GM23338 (cell line): Measurements from ENCODE around the gene BRSK1. TPM values are rescaled to one million over a fixed set of nuclear protein-coding genes. Genes with fewer than 3 reads are reported as not detected.

Experiments
- ATAC-seq: fragments of 200-7000 bp; cut with Tn5 transposase; 3 replicates; pipeline ENCODE4 v1.9.1; 2020
- DNase-seq: peaks from one replicate; pipeline ENCODE4 v3.0.0-alpha.2; 2015; ENCODE audit warnings: low spot score
- H2AFZ ChIP-seq: fragments of 200-600 bp; sonication (generic); 2 replicates; pipeline ENCODE4 v1.8.0; 2016; ENCODE audit warnings: antibody characterized with exemption, mild to moderate bottlenecking, moderate library complexity
- H3F3A ChIP-seq: fragments of 200-600 bp; sonication (generic); replicated peaks from 2 replicates; pipeline ENCODE4 v1.8.0; 2017; ENCODE audit warnings: antibody characterized with exemption, mixed run types, low read depth
- H3K27ac ChIP-seq: fragments of 200-600 bp; sonication (generic); 2 replicates; pipeline ENCODE4 v1.6.1; 2016; ENCODE audit warnings: low read depth
- H3K27me3 ChIP-seq: fragments of 200-600 bp; sonication (generic); 2 replicates; pipeline ENCODE4 v1.8.0; 2016; ENCODE audit warnings: mild to moderate bottlenecking, mixed run types, moderate library complexity; ENCODE audit not compliant: insufficient read depth
- H3K36me3 ChIP-seq: fragments of 200-600 bp; sonication (generic); 2 replicates; pipeline ENCODE4 v1.8.0; 2016; ENCODE audit warnings: mild to moderate bottlenecking; ENCODE audit not compliant: insufficient read depth
- H3K4me1 ChIP-seq: fragments of 200-600 bp; sonication (generic); 2 replicates; pipeline ENCODE4 v1.8.0; 2016; ENCODE audit warnings: mild to moderate bottlenecking, moderate library complexity; ENCODE audit not compliant: insufficient read depth
- H3K4me2 ChIP-seq: fragments of 200-600 bp; sonication (generic); 2 replicates; pipeline ENCODE4 v1.7.1; 2017; ENCODE audit warnings: mixed run types
- H3K4me3 ChIP-seq: fragments of 200-600 bp; sonication (generic); 2 replicates; pipeline ENCODE4 v1.6.1; 2016; ENCODE audit warnings: mixed run types
- H3K79me2 ChIP-seq: fragments of 200-600 bp; sonication (generic); replicated peaks from 2 replicates; pipeline ENCODE4 v1.8.0; 2017; ENCODE audit warnings: mild to moderate bottlenecking; ENCODE audit not compliant: insufficient read depth
- H3K9me2 ChIP-seq: fragments of 200-600 bp; sonication (generic); 2 replicates; pipeline ENCODE4 v1.8.0; 2017; ENCODE audit not compliant: insufficient read depth
- H4K20me1 ChIP-seq: fragments of 200-600 bp; sonication (generic); replicated peaks from 2 replicates; pipeline ENCODE4 v1.8.0; 2017; ENCODE audit warnings: mild to moderate bottlenecking; ENCODE audit not compliant: insufficient read depth
- H3K27ac Mint-ChIP-seq: 2 replicates; pipeline ENCODE4 v1.8.0; 2020; ENCODE audit warnings: inconsistent platforms, mild to moderate bottlenecking, moderate library complexity, mixed read lengths
- H3K27me3 Mint-ChIP-seq: 3 replicates; pipeline ENCODE4 v1.8.0; 2022; ENCODE audit warnings: low read depth, mild to moderate bottlenecking, moderate library complexity, mixed read lengths, inconsistent platforms; ENCODE audit not compliant: insufficient read depth, poor library complexity
- H3K36me3 Mint-ChIP-seq: 3 replicates; pipeline ENCODE4 v1.8.0; 2021; ENCODE audit warnings: low read depth, mild to moderate bottlenecking, inconsistent platforms, moderate library complexity, mixed read lengths
- H3K4me1 Mint-ChIP-seq: 3 replicates; pipeline ENCODE4 v1.8.0; 2020; ENCODE audit warnings: mild to moderate bottlenecking, inconsistent platforms, mixed read lengths
- H3K4me3 Mint-ChIP-seq: 3 replicates; pipeline ENCODE4 v1.8.0; 2021; ENCODE audit warnings: moderate library complexity, mild to moderate bottlenecking, inconsistent platforms, mixed read lengths
- H3K9me3 Mint-ChIP-seq: 3 replicates; pipeline ENCODE4 v1.8.0; 2020; ENCODE audit warnings: moderate library complexity, mild to moderate bottlenecking, inconsistent platforms, mixed read lengths
- CREB1 ChIP-seq: fragments of 250-450 bp; sonication (Bioruptor Pico); IDR thresholded peaks from 2 replicates; pipeline ENCODE4 v1.5.0; 2020; ENCODE audit warnings: low read depth, mild to moderate bottlenecking, moderate library complexity
- EZH2 ChIP-seq: fragments of 200-600 bp; sonication (generic); IDR thresholded peaks from one replicate; pipeline ENCODE4 v1.8.0; 2017; ENCODE audit warnings: antibody characterized with exemption, mild to moderate bottlenecking, low read depth; ENCODE audit not compliant: unreplicated experiment
- NANOG ChIP-seq: IDR thresholded peaks from 2 replicates; pipeline ENCODE4 v1.6.1; 2016; ENCODE audit warnings: antibody characterized with exemption, borderline replicate concordance
- POLR2AphosphoS5 ChIP-seq: IDR thresholded peaks from 2 replicates; pipeline ENCODE4 v1.6.1; 2016; ENCODE audit warnings: antibody characterized with exemption, low read depth
- STAT1 ChIP-seq: IDR thresholded peaks from one replicate; pipeline ENCODE4 v1.6.1; 2016; ENCODE audit warnings: antibody characterized with exemption; ENCODE audit not compliant: unreplicated experiment
- ZNF331 ChIP-seq: fragments of 250-450 bp; sonication (Bioruptor Pico); IDR thresholded peaks from 2 replicates; pipeline ENCODE4 v1.5.0; 2020; ENCODE audit warnings: low read depth, mild to moderate bottlenecking, moderate library complexity
- polyA plus RNA-seq: library from polyadenylated mRNA; unstranded; fragments of >200 nt; fragmentation: Nextera tagmentation; extraction: Ambion mirVana; gene quantifications from 2 replicates; pipeline ENCODE4 v1.2.1, GENCODE V29; 2016
- total RNA-seq: library from RNA; depleted of rRNA; stranded (reverse); fragments of >200 nt; shearing (Covaris generic); gene quantifications from 2 replicates; pipeline ENCODE4 v1.2.3, GENCODE V29; 2014
- TF ChIP-seq, protein P1 (sequence below): IDR thresholded peaks from 2 replicates; pipeline ENCODE4 v1.6.1; 2016; ENCODE audit warnings: antibody characterized with exemption
- TF ChIP-seq, protein P2 (sequence below), 2 experiments: fragments of 200-600 bp in 1 of 2; sonication (generic) in 1 of 2; conservative IDR thresholded peaks; 2 replicates each; pipeline versions ENCODE4 v1.5.1 to v1.6.1; 2016 to 2017; ENCODE audit warnings: antibody characterized with exemption in 2 of 2, low read depth in 2 of 2, mild to moderate bottlenecking in 2 of 2, moderate library complexity in 1 of 2
- TF ChIP-seq, protein P3 (sequence below): fragments of 250-450 bp; sonication (Bioruptor Pico); IDR thresholded peaks from 2 replicates; pipeline ENCODE4 v1.5.0; 2020; ENCODE audit warnings: mild to moderate bottlenecking, moderate library complexity

The BRSK1 gene
- total and polyA plus RNA-seq, 2 experiments from 2014 or later, result 2.3 to 17.2 TPM

DNA sequence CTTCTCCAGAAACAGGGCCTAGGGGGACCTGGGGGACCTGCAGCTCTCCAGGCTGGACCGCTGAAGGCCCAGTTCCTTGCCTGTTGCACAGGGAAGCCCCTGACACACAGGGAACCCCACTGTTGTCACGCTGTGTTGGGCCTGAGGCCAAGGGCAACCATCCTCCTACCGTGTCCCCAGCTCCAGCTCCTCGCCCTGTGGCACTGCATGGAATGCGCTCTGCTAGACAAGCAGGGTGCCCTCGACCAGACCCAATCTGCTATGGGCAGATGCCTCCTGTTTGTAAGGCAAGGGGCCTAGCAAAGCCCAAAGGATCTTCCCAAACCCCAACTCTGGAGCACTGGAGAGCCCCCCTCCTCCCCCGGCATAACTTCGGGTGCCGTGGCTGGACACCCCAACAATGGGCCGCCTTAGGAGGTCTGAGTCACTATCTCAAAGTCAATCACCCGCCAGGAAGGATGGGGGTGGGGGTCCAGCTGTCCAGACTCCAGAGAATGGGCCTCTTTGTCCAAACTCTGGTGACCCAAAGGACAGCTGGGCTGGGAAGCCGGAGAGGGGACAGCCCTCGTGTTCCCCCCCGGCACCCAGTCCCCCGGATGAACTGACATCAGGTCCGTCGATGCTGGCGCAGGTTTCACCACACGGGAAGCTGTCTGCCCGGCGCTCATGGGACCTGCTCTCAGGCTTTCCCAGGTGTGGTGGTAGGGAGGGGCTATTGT, 3.7 kb downstream of the BRSK1 start:
- Histone ChIP-seq H2AFZ (no peak overlapping the region), H3K4me3 (no peak overlapping the region), H3K4me1 (peaks cover 3% of the 10 kb centered on the region), H3F3A (0 out of 2 replicates have a peak, but pooled peaks cover 11% of the 10 kb centered on the region), H3K9me2 (no peaks in the 10 kb centered on the region), H4K20me1 (0 out of 2 replicates have a peak, but pooled peaks cover 4% of the 10 kb centered on the region), H3K27me3 (no peaks in the 10 kb centered on the region), H3K4me2 (no peak overlapping the region), H3K79me2 (0 out of 2 replicates have a peak, but pooled peaks cover 7% of the 10 kb centered on the region), H3K27ac (no peak overlapping the region), H3K36me3 (peaks cover 22% of the 10 kb centered on the region; the same call in 1 of the 2 replicates)
- DNase-seq (no peak), ATAC-seq (no peak)
- TF ChIP-seq CREB1 (CRISPR knock-in tag) (no peak), POLR2AphosphoS5 (no peak), STAT1 (no peak), NANOG (no peak), EZH2 (no peak), ZNF331 (CRISPR knock-in tag) (no peak)
- TF ChIP-seq, protein P1, sequence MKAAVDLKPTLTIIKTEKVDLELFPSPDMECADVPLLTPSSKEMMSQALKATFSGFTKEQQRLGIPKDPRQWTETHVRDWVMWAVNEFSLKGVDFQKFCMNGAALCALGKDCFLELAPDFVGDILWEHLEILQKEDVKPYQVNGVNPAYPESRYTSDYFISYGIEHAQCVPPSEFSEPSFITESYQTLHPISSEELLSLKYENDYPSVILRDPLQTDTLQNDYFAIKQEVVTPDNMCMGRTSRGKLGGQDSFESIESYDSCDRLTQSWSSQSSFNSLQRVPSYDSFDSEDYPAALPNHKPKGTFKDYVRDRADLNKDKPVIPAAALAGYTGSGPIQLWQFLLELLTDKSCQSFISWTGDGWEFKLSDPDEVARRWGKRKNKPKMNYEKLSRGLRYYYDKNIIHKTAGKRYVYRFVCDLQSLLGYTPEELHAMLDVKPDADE, result no peak
- TF ChIP-seq, protein P2, sequence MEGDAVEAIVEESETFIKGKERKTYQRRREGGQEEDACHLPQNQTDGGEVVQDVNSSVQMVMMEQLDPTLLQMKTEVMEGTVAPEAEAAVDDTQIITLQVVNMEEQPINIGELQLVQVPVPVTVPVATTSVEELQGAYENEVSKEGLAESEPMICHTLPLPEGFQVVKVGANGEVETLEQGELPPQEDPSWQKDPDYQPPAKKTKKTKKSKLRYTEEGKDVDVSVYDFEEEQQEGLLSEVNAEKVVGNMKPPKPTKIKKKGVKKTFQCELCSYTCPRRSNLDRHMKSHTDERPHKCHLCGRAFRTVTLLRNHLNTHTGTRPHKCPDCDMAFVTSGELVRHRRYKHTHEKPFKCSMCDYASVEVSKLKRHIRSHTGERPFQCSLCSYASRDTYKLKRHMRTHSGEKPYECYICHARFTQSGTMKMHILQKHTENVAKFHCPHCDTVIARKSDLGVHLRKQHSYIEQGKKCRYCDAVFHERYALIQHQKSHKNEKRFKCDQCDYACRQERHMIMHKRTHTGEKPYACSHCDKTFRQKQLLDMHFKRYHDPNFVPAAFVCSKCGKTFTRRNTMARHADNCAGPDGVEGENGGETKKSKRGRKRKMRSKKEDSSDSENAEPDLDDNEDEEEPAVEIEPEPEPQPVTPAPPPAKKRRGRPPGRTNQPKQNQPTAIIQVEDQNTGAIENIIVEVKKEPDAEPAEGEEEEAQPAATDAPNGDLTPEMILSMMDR (conservative IDR thresholded peaks at IDR 0.05; ENCODE audit: low read depth in 2 of 2), result no peak
- TF ChIP-seq, protein P3, sequence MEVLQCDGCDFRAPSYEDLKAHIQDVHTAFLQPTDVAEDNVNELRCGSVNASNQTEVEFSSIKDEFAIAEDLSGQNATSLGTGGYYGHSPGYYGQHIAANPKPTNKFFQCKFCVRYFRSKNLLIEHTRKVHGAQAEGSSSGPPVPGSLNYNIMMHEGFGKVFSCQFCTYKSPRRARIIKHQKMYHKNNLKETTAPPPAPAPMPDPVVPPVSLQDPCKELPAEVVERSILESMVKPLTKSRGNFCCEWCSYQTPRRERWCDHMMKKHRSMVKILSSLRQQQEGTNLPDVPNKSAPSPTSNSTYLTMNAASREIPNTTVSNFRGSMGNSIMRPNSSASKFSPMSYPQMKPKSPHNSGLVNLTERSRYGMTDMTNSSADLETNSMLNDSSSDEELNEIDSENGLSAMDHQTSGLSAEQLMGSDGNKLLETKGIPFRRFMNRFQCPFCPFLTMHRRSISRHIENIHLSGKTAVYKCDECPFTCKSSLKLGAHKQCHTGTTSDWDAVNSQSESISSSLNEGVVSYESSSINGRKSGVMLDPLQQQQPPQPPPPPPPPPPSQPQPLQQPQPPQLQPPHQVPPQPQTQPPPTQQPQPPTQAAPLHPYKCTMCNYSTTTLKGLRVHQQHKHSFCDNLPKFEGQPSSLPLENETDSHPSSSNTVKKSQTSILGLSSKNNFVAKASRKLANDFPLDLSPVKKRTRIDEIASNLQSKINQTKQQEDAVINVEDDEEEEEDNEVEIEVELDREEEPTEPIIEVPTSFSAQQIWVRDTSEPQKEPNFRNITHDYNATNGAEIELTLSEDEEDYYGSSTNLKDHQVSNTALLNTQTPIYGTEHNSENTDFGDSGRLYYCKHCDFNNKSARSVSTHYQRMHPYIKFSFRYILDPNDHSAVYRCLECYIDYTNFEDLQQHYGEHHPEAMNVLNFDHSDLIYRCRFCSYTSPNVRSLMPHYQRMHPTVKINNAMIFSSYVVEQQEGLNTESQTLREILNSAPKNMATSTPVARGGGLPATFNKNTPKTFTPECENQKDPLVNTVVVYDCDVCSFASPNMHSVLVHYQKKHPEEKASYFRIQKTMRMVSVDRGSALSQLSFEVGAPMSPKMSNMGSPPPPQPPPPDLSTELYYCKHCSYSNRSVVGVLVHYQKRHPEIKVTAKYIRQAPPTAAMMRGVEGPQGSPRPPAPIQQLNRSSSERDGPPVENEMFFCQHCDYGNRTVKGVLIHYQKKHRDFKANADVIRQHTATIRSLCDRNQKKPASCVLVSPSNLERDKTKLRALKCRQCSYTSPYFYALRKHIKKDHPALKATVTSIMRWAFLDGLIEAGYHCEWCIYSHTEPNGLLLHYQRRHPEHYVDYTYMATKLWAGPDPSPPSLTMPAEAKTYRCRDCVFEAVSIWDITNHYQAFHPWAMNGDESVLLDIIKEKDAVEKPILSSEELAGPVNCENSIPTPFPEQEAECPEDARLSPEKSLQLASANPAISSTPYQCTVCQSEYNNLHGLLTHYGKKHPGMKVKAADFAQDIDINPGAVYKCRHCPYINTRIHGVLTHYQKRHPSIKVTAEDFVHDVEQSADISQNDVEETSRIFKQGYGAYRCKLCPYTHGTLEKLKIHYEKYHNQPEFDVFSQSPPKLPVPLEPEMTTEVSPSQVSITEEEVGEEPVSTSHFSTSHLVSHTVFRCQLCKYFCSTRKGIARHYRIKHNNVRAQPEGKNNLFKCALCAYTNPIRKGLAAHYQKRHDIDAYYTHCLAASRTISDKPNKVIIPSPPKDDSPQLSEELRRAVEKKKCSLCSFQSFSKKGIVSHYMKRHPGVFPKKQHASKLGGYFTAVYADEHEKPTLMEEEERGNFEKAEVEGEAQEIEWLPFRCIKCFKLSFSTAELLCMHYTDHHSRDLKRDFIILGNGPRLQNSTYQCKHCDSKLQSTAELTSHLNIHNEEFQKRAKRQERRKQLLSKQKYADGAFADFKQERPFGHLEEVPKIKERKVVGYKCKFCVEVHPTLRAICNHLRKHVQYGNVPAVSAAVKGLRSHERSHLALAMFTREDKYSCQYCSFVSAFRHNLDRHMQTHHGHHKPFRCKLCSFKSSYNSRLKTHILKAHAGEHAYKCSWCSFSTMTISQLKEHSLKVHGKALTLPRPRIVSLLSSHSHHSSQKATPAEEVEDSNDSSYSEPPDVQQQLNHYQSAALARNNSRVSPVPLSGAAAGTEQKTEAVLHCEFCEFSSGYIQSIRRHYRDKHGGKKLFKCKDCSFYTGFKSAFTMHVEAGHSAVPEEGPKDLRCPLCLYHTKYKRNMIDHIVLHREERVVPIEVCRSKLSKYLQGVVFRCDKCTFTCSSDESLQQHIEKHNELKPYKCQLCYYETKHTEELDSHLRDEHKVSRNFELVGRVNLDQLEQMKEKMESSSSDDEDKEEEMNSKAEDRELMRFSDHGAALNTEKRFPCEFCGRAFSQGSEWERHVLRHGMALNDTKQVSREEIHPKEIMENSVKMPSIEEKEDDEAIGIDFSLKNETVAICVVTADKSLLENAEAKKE (CRISPR knock-in tag), result no peak
- peaks cover 14% of the 10 kb centered on the region for H3K27me3 Mint-ChIP-seq
- H3K36me3 Mint-ChIP-seq, result peaks cover 46% of the 10 kb centered on the region
- H3K27ac Mint-ChIP-seq, result no peak overlapping the region
- H3K4me1 Mint-ChIP-seq, result peaks cover 15% of the 10 kb centered on the region
- H3K4me3 Mint-ChIP-seq, result no peak overlapping the region
- no peaks in the 10 kb centered on the region for H3K9me3 Mint-ChIP-seq
